ENCODE measurements around the gene MCF2L2. TPM values are rescaled to one million over a fixed set of nuclear protein-coding genes. Genes with fewer than 3 reads are reported as not detected.

Gene MCF2L2
- total and polyA plus RNA-seq, 2 of the 13 experiments (the other 11 are each of a cell fraction or from before 2014, with no cell fraction given): not detected

DNA sequence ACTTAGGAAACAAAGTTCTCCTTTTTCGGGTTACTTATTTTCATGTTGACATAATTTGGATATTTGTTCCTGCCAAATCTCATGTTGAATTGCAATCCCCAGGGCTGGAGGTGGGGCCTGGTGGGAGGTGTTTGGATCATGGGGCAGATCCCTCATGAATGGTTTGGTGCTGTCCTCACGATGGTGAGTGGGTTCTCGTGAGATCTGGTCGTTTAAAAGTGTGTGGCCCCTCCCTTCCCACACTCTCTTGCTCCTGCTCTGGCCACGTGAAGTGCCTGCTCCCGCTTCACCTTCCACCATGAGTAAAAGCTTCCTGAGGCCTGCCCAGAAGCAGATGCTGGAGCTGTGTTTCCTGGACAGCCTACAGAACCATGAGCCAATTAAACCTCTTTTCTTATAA is 43.7 kb upstream of the MCF2L2 start:
- no peaks in the 10 kb centered on the region for H3K9me3 ChIP-seq (ENCODE audit: low read length)
- FAIRE-seq: no peak
- no peaks in the 10 kb centered on the region for H3K27me3 ChIP-seq (ENCODE audit: control insufficient read depth in 1 of 2, insufficient read depth in 2 of 2, low read length in 2 of 2)
- H3K9ac ChIP-seq (ENCODE audit: insufficient read depth, low read depth, low read length): no peak overlapping the region
- ChIA-PET CTCF (ENCODE audit: low intra/inter-chr PET ratio, low total read pairs) (no interaction called here), POLR2A (no interaction called here)
- ATAC-seq: no peak
- no peak overlapping the region for H3K4me2 ChIP-seq (ENCODE audit: low read depth, low read length)
- H3K79me2 ChIP-seq (ENCODE audit: insufficient read depth, low read length): no peaks in the 10 kb centered on the region
- WGBS (ENCODE audit: low lambda C conversion rate): 19% methylated on average over 4 of the region's 6 CpGs
- no TSS peak for BruUV-seq (replicated peaks)
- H3K4me1 ChIP-seq (ENCODE audit: insufficient read depth, low read length): peaks cover 14% of the 10 kb centered on the region
- H4K20me1 ChIP-seq (ENCODE audit: insufficient read depth, low read length): no peaks in the 10 kb centered on the region
- in situ Hi-C loops (cut with HindIII; ENCODE audit: extremely low pct_ligation_motif_present, low pct_unique_long_range_greater_than_20kb) (no loop called here), intact Hi-C loops (cut with micrococcal nuclease; ENCODE audit: unreplicated experiment) (no loop called here)
- DNase-seq (ENCODE audit: low spot score): no peak
- no peaks in the 10 kb centered on the region for H3K36me3 ChIP-seq (replicated peaks in 1 of 2; ENCODE audit: control insufficient read depth in 1 of 2, insufficient read depth in 2 of 2, low read length in 2 of 2)
- TF ChIP-seq CHD2 (IDR thresholded peaks at IDR 0.05; ENCODE audit: low read depth, low read length): peak; percentile 74
- TF ChIP-seq GLI4 (CRISPR knock-in tag; IDR thresholded peaks at IDR 0.05; ENCODE audit: borderline replicate concordance): no peak
- no peak for TF ChIP-seq MTERF4 (CRISPR knock-in tag; IDR thresholded peaks at IDR 0.05)
- TF ChIP-seq, protein P1, sequence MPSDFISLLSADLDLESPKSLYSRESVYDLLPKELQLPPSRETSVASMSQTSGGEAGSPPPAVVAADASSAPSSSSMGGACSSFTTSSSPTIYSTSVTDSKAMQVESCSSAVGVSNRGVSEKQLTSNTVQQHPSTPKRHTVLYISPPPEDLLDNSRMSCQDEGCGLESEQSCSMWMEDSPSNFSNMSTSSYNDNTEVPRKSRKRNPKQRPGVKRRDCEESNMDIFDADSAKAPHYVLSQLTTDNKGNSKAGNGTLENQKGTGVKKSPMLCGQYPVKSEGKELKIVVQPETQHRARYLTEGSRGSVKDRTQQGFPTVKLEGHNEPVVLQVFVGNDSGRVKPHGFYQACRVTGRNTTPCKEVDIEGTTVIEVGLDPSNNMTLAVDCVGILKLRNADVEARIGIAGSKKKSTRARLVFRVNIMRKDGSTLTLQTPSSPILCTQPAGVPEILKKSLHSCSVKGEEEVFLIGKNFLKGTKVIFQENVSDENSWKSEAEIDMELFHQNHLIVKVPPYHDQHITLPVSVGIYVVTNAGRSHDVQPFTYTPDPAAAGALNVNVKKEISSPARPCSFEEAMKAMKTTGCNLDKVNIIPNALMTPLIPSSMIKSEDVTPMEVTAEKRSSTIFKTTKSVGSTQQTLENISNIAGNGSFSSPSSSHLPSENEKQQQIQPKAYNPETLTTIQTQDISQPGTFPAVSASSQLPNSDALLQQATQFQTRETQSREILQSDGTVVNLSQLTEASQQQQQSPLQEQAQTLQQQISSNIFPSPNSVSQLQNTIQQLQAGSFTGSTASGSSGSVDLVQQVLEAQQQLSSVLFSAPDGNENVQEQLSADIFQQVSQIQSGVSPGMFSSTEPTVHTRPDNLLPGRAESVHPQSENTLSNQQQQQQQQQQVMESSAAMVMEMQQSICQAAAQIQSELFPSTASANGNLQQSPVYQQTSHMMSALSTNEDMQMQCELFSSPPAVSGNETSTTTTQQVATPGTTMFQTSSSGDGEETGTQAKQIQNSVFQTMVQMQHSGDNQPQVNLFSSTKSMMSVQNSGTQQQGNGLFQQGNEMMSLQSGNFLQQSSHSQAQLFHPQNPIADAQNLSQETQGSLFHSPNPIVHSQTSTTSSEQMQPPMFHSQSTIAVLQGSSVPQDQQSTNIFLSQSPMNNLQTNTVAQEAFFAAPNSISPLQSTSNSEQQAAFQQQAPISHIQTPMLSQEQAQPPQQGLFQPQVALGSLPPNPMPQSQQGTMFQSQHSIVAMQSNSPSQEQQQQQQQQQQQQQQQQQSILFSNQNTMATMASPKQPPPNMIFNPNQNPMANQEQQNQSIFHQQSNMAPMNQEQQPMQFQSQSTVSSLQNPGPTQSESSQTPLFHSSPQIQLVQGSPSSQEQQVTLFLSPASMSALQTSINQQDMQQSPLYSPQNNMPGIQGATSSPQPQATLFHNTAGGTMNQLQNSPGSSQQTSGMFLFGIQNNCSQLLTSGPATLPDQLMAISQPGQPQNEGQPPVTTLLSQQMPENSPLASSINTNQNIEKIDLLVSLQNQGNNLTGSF (CRISPR knock-in tag; IDR thresholded peaks at IDR 0.05): no peak
- H3K4me3 ChIP-seq (replicated peaks in 1 of 3; ENCODE audit: insufficient read depth in 1 of 3, low read depth in 2 of 3, low read length in 3 of 3): no peak overlapping the region
- H2AFZ ChIP-seq (ENCODE audit: low read length): no peak overlapping the region
- H3K27ac ChIP-seq (ENCODE audit: extremely low read length, insufficient read depth, low read length): no peak overlapping the region

Measured in HepG2 (cell line).